Thoracic aorta endothelial cell (primary cell): ENCODE results near the gene TNFRSF4. TPM values are rescaled to one million over a fixed set of nuclear protein-coding genes. Genes with fewer than 3 reads are reported as not detected.

Source experiments
- small RNA-seq: library from RNA; depleted of rRNA; stranded (forward); fragments of <200 nt; gene quantifications from one replicate; pipeline ENCODE3, GENCODE V24; 2012
- total RNA-seq: library from RNA; depleted of rRNA; stranded (reverse); fragments of >200 nt; gene quantifications from 2 replicates; pipeline ENCODE4 v1.2.3, GENCODE V29; 2012

Gene TNFRSF4
- total RNA-seq: 0.57 and 0.93 TPM in 2 replicates

GRCh38 chr1:1213345-1214265 is at the start of gene TNFRSF4:
TSS of gene TNFRSF4 (minus strand) at chr1:1214153. CDS start at chr1:1214127, 26 bp downstream.

DNA sequence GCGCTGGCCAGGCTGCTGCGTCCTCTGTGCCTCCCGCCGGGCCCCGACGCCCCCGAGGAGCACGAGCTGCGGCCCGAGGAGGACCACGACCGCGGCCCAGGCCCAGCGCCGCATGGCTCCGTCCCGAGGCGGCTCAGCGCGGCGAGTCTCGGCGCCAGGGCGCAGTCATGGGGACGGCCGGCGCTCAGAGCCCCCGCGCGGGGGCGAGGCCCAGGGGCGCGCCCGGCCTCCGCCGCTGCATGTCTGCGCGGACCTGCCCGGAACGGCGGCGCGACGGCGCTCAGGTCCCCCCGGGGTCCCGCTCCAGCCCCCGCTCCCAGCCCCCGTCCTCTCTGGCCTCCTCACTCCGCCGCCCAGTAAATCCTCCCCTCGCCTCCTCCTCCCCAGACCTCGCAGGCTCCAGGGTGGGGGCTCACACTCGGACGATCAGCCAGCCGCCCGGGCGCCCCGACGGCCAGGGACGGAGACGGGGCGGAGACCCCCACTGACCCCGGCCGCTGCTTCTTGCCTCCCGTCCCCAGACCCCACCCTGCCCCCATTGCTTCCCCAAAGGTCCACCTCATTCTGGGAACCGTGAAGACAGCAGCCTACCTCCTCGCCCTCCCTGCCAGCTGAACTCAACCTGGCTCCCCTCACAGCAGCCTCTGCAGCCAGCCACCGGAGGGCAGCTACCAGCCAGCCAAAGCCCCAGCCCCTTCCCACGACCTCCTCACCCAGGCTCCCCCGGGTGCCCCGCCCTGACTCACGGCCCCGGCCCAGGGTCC is 32.8 kb upstream of the TNFRSF4 start, which contains the start of gene C1QTNF12:
Gene C1QTNF12 (minus strand): TSS at position 146 of the 764 bp plus-strand sequence. CDS start 32 bp downstream, at position 114.

DNA sequence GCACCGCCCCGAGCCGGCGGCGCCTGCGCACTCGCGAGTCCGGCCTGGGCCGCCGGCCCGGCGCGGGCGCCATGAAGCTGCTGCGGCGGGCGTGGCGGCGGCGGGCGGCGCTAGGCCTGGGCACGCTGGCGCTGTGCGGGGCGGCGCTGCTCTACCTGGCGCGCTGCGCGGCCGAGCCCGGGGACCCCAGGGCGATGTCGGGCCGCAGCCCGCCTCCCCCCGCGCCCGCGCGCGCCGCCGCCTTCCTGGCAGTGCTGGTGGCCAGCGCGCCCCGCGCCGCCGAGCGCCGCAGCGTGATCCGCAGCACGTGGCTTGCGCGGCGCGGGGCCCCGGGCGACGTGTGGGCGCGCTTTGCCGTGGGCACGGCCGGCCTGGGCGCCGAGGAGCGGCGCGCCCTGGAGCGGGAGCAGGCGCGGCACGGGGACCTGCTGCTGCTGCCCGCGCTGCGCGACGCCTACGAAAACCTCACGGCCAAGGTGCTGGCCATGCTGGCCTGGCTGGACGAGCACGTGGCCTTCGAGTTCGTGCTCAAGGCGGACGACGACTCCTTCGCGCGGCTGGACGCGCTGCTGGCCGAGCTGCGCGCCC is 18.3 kb upstream of the TNFRSF4 start, which contains the start of gene B3GALT6:
Gene B3GALT6 (plus strand): TSS at position 30 of the 588 bp plus-strand sequence. CDS start 42 bp downstream, at position 72.

DNA sequence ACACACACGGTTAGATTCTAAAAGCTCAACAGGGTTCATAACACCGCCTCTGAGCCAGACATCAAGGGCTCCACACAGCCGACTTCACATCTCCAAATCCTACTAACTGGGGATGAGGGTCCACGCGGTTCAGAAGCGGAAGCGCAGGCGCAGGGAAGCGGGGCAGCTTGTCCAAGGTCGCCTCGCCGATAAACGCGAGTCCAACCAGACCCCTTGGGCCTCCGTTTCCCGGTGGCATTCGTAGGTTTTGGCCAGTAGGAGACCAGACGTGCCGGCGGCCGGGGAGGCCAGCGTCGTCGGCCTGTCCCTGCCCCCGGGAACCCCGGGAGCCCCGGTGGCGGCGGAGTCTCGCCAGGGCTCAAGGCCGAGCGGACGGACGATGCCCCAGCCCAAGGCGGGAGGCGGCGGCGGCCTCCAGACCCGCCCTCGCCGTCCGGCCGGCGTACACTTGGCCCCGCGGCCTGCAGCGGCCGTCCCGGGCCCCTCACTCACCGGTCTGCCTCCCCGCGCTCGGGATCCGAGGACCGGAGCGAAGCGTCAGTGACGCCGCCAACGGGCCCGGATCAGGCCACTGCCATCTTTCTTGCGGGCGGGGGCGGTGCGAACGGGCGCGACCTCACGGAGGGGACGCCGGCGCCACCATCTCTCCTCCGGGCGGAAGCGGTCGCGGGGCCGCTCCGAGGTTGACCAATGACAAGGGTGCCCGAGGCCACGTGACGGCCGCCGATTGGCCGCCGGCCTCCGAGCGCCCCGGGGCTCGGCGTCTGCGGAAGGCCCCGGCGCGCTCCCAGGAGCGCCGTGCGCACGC is 17.7 kb upstream of the TNFRSF4 start, which contains the start of gene SDF4:
Gene SDF4 (minus strand): TSS at position 602 of the 808 bp plus-strand sequence. CDS start 3,229 bp downstream, outside the sequence.

DNA sequence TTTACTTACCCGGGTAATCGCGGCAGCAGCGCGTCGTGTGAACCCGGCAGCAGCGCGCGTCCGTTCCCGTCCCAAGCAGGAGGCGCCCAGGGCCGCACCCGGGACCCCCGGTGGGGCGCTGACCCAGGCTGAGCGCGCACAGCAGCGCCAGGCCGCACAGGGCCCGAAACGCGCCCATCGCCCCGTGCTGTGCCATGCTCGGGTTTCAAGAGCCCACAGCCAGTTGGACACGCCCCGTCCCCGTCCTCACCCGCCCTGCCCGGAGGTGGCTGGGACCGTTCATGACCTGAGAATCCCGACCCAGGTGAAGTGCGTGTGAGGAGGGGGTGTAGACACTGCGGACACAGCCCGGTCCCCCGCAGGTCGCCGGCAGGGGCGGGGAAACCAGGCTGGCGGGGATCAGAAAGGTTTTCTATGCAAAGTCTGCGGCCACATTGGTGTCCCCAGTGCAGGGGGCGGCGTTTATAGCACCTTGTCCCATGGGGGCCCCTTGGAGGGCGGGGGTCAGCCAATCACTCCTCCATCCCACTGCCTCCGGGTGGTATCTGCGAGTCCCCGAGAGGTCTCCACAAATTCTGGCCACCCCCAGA is 7.5 kb downstream of the TNFRSF4 start, which contains the start of gene TNFRSF18:
Gene TNFRSF18 (minus strand): TSS at position 217 of the 590 bp plus-strand sequence. CDS start 21 bp downstream, at position 196.

DNA sequence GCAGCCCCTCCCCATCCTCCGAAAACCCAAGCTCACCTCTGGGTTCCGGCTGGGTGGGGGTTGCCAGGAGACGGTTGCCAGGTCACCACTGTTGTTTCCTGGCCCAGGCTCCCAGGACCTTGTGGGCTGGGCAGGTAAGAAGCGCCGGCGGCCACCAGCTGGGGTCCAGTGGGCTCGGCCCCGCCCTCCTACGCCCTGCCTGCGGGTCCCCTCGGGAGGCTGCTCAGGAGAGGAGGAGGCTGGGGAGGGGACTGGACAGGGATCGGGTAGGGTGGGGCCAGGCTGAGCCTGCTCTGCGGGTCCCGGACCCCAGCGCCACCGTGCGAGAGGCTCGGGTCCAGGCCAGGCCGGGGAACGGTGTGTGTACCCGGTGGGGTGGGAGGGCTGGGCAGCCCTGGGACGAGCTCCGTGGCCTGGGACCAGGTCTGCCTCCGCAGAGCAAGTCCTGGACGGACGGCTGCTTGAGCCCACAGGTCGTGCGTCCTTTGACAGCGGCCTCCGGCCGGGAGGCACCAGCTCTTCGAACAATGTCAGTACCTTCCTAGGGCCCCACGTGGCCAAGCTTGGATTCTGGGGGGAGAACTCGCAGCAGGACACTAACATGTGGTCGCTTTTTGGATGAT is 40.0 kb downstream of the TNFRSF4 start, which contains the start of gene TTLL10:
Gene TTLL10 (plus strand): TSS at position 88 of the 623 bp plus-strand sequence. CDS start 5,336 bp downstream, outside the sequence.

Small RNA genes lying within 50 kb of the gene (small RNA-seq; reads per million reads assigned to genes)
- gene MIR200A (1.1 reads per million, percentile 24 among the genes with 10 or more reads in this experiment), gene MIR200B (1.6 reads per million, percentile 40 among the genes with 10 or more reads in this experiment), gene MIR429 (0.35 reads per million)

Other genes with a start within 250 kb of the TNFRSF4 start
- 0.40 and 0.86 TPM in 2 replicates for gene PLEKHN1, start 247.7 kb downstream of the TNFRSF4 start, total RNA-seq
- not detected in 2 replicates for gene PERM1, start 232.1 kb downstream of the TNFRSF4 start, total RNA-seq
- gene HES4, start 214.1 kb downstream of the TNFRSF4 start, total RNA-seq: 9.4 and 9.9 TPM in 2 replicates
- gene ISG15, start 200.7 kb downstream of the TNFRSF4 start, total RNA-seq: 51.7 and 52.4 TPM in 2 replicates
- 66.3 and 68.1 TPM in 2 replicates for gene AGRN, start 194.0 kb downstream of the TNFRSF4 start, total RNA-seq
- not detected in 2 replicates for gene RNF223, start 139.8 kb downstream of the TNFRSF4 start, total RNA-seq
- 8.6 and 11.8 TPM in 2 replicates for gene C1orf159, start 98.1 kb downstream of the TNFRSF4 start, total RNA-seq
- not detected in 2 replicates for gene TTLL10, start 40.3 kb downstream of the TNFRSF4 start, total RNA-seq
- not detected in 2 replicates for gene TNFRSF18, start 7.6 kb downstream of the TNFRSF4 start, total RNA-seq
- 91.1 and 105 TPM in 2 replicates for gene SDF4, start 17.8 kb upstream of the TNFRSF4 start, total RNA-seq
- 20.5 and 27.3 TPM in 2 replicates for gene B3GALT6, start 18.1 kb upstream of the TNFRSF4 start, total RNA-seq
- 1.1 TPM in 1 of 2 replicates, not detected in the other for gene C1QTNF12, start 32.6 kb upstream of the TNFRSF4 start, total RNA-seq
- gene UBE2J2, start 59.7 kb upstream of the TNFRSF4 start, total RNA-seq: 50.0 and 53.1 TPM in 2 replicates
- 0.66 and 0.93 TPM in 2 replicates for gene SCNN1D, start 66.3 kb upstream of the TNFRSF4 start, total RNA-seq
- 19.7 and 22.7 TPM in 2 replicates for gene ACAP3, start 93.8 kb upstream of the TNFRSF4 start, total RNA-seq
- gene PUSL1, start 94.4 kb upstream of the TNFRSF4 start, total RNA-seq: 21.0 and 22.9 TPM in 2 replicates
- 64.1 and 71.4 TPM in 2 replicates for gene INTS11, start 110.5 kb upstream of the TNFRSF4 start, total RNA-seq
- 15.6 and 21.5 TPM in 2 replicates for gene CPTP, start 110.6 kb upstream of the TNFRSF4 start, total RNA-seq
- gene TAS1R3, start 117.1 kb upstream of the TNFRSF4 start, total RNA-seq: 0.13 and 0.22 TPM in 2 replicates
- gene DVL1, start 135.3 kb upstream of the TNFRSF4 start, total RNA-seq: 28.9 and 38.4 TPM in 2 replicates
- 0.80 and 1.2 TPM in 2 replicates for gene MXRA8, start 144.4 kb upstream of the TNFRSF4 start, total RNA-seq
- 94.9 and 99.4 TPM in 2 replicates for gene AURKAIP1, start 161.1 kb upstream of the TNFRSF4 start, total RNA-seq
- 140 and 162 TPM in 2 replicates for gene CCNL2, start 185.2 kb upstream of the TNFRSF4 start, total RNA-seq
- 100 and 116 TPM in 2 replicates for gene MRPL20, start 193.1 kb upstream of the TNFRSF4 start, total RNA-seq
- 0.07 and 0.13 TPM in 2 replicates for gene ANKRD65, start 207.1 kb upstream of the TNFRSF4 start, total RNA-seq
- 1.3 and 2.9 TPM in 2 replicates for gene VWA1, start 221.5 kb upstream of the TNFRSF4 start, total RNA-seq
- gene ATAD3C, start 235.5 kb upstream of the TNFRSF4 start, total RNA-seq: not detected in 2 replicates